Neural progenitor cell (in vitro differentiated cells): ENCODE measurements around the gene INHBA. TPM values are rescaled to one million over a fixed set of nuclear protein-coding genes. Genes with fewer than 3 reads are reported as not detected.

Source experiments
- DNase-seq: peaks from one replicate; pipeline ENCODE4 v3.0.0-alpha.2; 2016; ENCODE audit warnings: low spot score
- H2AFZ ChIP-seq: fragments of 200-600 bp; sonication (generic); replicated peaks from 2 replicates; pipeline ENCODE4 v1.6.1; 2016; ENCODE audit warnings: antibody characterized with exemption
- H3F3A ChIP-seq: fragments of 200-600 bp; sonication (generic); 2 replicates; pipeline ENCODE4 v1.6.1; 2016; ENCODE audit warnings: antibody characterized with exemption, low read depth
- H3K27ac ChIP-seq: fragments of 200-600 bp; sonication (generic); 2 replicates; pipeline ENCODE4 v1.5.1; 2016; ENCODE audit warnings: mild to moderate bottlenecking
- H3K27me3 ChIP-seq: fragments of 200-600 bp; sonication (generic); 2 replicates; pipeline ENCODE4 v1.6.1; 2016; ENCODE audit warnings: mild to moderate bottlenecking, moderate library complexity
- H3K36me3 ChIP-seq: fragments of 200-600 bp; sonication (generic); 2 replicates; pipeline ENCODE4 v1.5.1; 2016
- H3K4me1 ChIP-seq: fragments of 200-600 bp; sonication (generic); 2 replicates; pipeline ENCODE4 v1.6.1; 2016; ENCODE audit warnings: mixed run types
- H3K4me2 ChIP-seq: fragments of 200-600 bp; sonication (generic); 2 replicates; pipeline ENCODE4 v1.6.1; 2016
- H3K4me3 ChIP-seq: fragments of 200-600 bp; sonication (generic); 2 replicates; pipeline ENCODE4 v1.5.1; 2016
- H3K79me2 ChIP-seq: fragments of 200-600 bp; sonication (generic); 2 replicates; pipeline ENCODE4 v1.6.1; 2016; ENCODE audit warnings: low read depth
- H3K9ac ChIP-seq: fragments of 200-600 bp; sonication (generic); 2 replicates; pipeline ENCODE4 v1.6.1; 2016
- H3K9me3 ChIP-seq: fragments of 200-600 bp; sonication (generic); 2 replicates; pipeline ENCODE4 v1.5.1; 2016; ENCODE audit warnings: low read depth
- H4K20me1 ChIP-seq: fragments of 200-600 bp; sonication (generic); 2 replicates; pipeline ENCODE4 v1.6.1; 2016; ENCODE audit warnings: low read depth
- H3K27ac Mint-ChIP-seq: 3 replicates; pipeline ENCODE4 v1.8.0; 2021; ENCODE audit warnings: mixed read lengths
- H3K27me3 Mint-ChIP-seq: 2 replicates; pipeline ENCODE4 v1.8.0; 2022; ENCODE audit warnings: low read depth, mild to moderate bottlenecking, inconsistent platforms, moderate library complexity, mixed read lengths; ENCODE audit not compliant: insufficient read depth
- H3K36me3 Mint-ChIP-seq: 3 replicates; pipeline ENCODE4 v1.8.0; 2021; ENCODE audit warnings: mixed read lengths
- H3K4me1 Mint-ChIP-seq: 3 replicates; pipeline ENCODE4 v1.8.0; 2021; ENCODE audit warnings: mixed read lengths
- H3K4me3 Mint-ChIP-seq: 3 replicates; pipeline ENCODE4 v1.8.0; 2021; ENCODE audit warnings: mild to moderate bottlenecking, moderate library complexity, mixed read lengths
- H3K9me3 Mint-ChIP-seq: 3 replicates; pipeline ENCODE4 v1.8.0; 2020; ENCODE audit warnings: mixed read lengths
- EZH2 ChIP-seq: fragments of 200-600 bp; sonication (generic); IDR thresholded peaks from 2 replicates; pipeline ENCODE4 v1.6.1; 2017; ENCODE audit warnings: antibody characterized with exemption, mild to moderate bottlenecking, moderate library complexity
- EZH2phosphoT487 ChIP-seq: fragments of 200-600 bp; sonication (generic); IDR thresholded peaks from 2 replicates; pipeline ENCODE4 v1.6.1; 2017; ENCODE audit warnings: antibody characterized with exemption
- total RNA-seq: library from RNA; depleted of rRNA; stranded (reverse); fragments of >200 nt; gene quantifications from 2 replicates; pipeline ENCODE4 v1.2.3, GENCODE V29; 2015; ENCODE audit warnings: low replicate concordance
- TF ChIP-seq, protein P1 (sequence below): fragments of 200-600 bp; sonication (generic); IDR thresholded peaks from 2 replicates; pipeline ENCODE4 v1.5.1; 2017; ENCODE audit warnings: antibody characterized with exemption, mild to moderate bottlenecking

The INHBA gene
- total RNA-seq, 1 donor from 2014 or later, result 0.09 TPM

DNA sequence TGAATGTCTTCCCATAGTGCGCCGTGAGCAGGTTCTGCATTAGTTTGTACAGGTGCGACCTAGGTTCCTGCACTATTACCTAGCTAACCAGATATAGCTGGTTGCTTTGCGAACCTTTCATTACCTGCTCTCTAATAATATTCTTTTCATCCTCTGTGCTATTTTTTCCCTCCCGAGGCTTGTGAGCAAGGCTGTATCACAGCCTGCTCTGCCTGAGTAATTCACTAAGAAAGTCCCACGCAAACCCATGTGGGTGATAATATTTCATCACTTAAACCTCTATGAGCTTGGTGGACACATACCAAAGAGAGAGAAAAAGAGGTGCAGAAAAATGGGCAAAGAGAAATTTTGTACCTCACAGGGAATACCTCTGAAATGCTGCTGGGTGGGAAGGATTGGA, 8.4 kb downstream of the INHBA start:
- TF ChIP-seq EZH2phosphoT487 (no peak), EZH2 (no peak)
- TF ChIP-seq, protein P1, sequence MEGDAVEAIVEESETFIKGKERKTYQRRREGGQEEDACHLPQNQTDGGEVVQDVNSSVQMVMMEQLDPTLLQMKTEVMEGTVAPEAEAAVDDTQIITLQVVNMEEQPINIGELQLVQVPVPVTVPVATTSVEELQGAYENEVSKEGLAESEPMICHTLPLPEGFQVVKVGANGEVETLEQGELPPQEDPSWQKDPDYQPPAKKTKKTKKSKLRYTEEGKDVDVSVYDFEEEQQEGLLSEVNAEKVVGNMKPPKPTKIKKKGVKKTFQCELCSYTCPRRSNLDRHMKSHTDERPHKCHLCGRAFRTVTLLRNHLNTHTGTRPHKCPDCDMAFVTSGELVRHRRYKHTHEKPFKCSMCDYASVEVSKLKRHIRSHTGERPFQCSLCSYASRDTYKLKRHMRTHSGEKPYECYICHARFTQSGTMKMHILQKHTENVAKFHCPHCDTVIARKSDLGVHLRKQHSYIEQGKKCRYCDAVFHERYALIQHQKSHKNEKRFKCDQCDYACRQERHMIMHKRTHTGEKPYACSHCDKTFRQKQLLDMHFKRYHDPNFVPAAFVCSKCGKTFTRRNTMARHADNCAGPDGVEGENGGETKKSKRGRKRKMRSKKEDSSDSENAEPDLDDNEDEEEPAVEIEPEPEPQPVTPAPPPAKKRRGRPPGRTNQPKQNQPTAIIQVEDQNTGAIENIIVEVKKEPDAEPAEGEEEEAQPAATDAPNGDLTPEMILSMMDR, result no peak
- no peak overlapping the region for H3K4me3 ChIP-seq
- DNase-seq, result no peak
- Mint-ChIP-seq H3K27ac (no peak overlapping the region), H3K4me1 (peaks cover 7% of the 10 kb centered on the region), H3K4me3 (no peak overlapping the region), H3K27me3 (peaks cover 7% of the 10 kb centered on the region), H3K9me3 (no peaks in the 10 kb centered on the region), H3K36me3 (no peaks in the 10 kb centered on the region)
- H3K9ac ChIP-seq, result no peak overlapping the region
- no peaks in the 10 kb centered on the region for H4K20me1 ChIP-seq
- H3K36me3 ChIP-seq, result no peaks in the 10 kb centered on the region
- H3K27ac ChIP-seq, result no peak overlapping the region
- no peak overlapping the region for H3K4me2 ChIP-seq
- peaks cover 27% of the 10 kb centered on the region for H3K27me3 ChIP-seq
- no peak overlapping the region for H2AFZ ChIP-seq
- no peaks in the 10 kb centered on the region for H3K79me2 ChIP-seq
- H3K4me1 ChIP-seq, result no peaks in the 10 kb centered on the region
- no peaks in the 10 kb centered on the region for H3K9me3 ChIP-seq
- H3F3A ChIP-seq, result no peaks in the 10 kb centered on the region

DNA sequence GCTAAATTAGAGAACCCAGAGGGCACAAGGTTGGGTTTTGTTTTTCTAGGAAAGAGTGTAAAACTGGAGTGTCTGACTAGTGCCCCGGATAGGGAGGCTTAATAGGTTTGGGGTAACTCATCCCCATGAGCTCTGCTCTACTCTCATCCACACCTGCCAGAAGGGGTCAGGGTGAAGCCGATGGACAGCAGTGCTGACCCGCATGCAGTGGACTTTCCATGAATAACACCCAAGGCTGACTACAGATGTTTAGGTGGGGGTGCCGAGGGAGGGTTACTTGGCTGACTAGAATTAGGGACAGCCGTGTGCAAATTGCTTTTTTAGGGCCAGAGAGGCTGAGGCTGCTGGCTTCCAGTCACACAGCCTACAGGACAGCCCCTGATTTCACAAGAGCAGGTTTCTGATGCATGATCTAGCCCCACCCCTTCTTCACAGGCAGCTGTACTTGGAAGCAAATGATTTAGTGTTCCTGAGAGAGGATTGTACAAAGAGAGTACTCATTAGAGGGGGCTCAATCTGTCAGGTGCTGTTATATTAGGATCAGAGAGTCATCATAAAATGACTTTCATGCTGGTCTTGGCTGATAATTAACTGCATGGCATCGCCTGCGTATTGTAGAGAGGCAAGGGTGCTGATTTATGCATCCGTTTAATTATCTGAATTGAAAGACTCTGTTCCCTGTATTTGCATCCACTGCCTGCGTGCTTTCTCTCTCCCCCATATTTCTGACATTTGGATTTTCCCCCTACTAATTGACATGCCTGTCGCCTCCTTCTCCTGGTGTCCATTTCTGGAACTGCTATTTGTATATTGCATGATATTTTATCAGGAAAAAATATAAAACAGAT, 9.5 kb downstream of the INHBA start:
- no peak overlapping the region for H3K27ac ChIP-seq
- H3K36me3 ChIP-seq, result no peaks in the 10 kb centered on the region
- H3K9me3 ChIP-seq, result no peaks in the 10 kb centered on the region
- no peak overlapping the region for H3K9ac ChIP-seq
- H3K27me3 Mint-ChIP-seq, result peaks cover 3% of the 10 kb centered on the region
- no peaks in the 10 kb centered on the region for H4K20me1 ChIP-seq
- no peaks in the 10 kb centered on the region for H3K79me2 ChIP-seq
- peak; percentile 24 for DNase-seq
- no peaks in the 10 kb centered on the region for H3K4me1 ChIP-seq
- H3K4me1 Mint-ChIP-seq, result no peaks in the 10 kb centered on the region
- H3K9me3 Mint-ChIP-seq, result no peaks in the 10 kb centered on the region
- H3K4me3 ChIP-seq, result no peak overlapping the region
- no peak overlapping the region for H3K4me3 Mint-ChIP-seq
- H2AFZ ChIP-seq, result no peak overlapping the region
- no peak overlapping the region for H3K4me2 ChIP-seq
- no peaks in the 10 kb centered on the region for H3K36me3 Mint-ChIP-seq
- no peak overlapping the region for H3K27ac Mint-ChIP-seq
- H3F3A ChIP-seq, result no peaks in the 10 kb centered on the region
- TF ChIP-seq EZH2, result no peak
- TF ChIP-seq, protein P1, result peak; percentile 39
- H3K27me3 ChIP-seq, result peaks cover 16% of the 10 kb centered on the region

DNA sequence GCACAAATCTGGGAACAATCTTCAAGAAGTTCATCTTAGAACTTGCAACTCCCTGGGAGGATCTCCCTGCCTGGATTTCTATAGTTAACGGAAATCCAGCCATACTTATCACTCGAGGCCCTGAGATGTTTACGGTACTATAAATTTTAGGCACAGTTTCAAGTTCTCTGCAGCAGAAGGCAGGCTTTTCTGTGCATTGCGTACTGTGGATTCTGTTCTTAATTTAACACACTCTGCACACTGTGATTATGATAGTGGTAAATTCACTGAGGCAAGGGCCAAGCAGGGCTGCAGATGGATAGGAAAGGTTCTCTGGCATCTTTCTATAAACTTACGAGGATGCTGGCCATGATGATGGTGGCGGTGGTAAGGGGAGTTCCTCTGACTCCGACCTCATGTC, 10.6 kb downstream of the INHBA start:
- Mint-ChIP-seq H3K4me1 (peaks cover 3% of the 10 kb centered on the region), H3K9me3 (no peaks in the 10 kb centered on the region), H3K27ac (no peak overlapping the region), H3K4me3 (no peak overlapping the region), H3K36me3 (no peaks in the 10 kb centered on the region), H3K27me3 (peaks cover 3% of the 10 kb centered on the region)
- H3K4me3 ChIP-seq, result no peak overlapping the region
- H4K20me1 ChIP-seq, result no peaks in the 10 kb centered on the region
- H3K4me2 ChIP-seq, result no peak overlapping the region
- H3K27me3 ChIP-seq, result peaks cover 9% of the 10 kb centered on the region
- H3F3A ChIP-seq, result no peaks in the 10 kb centered on the region
- H2AFZ ChIP-seq, result no peak overlapping the region
- no peaks in the 10 kb centered on the region for H3K4me1 ChIP-seq
- no peaks in the 10 kb centered on the region for H3K9me3 ChIP-seq
- no peak overlapping the region for H3K27ac ChIP-seq
- TF ChIP-seq EZH2 (no peak), EZH2phosphoT487 (no peak)
- TF ChIP-seq, protein P1, result no peak
- DNase-seq, result no peak
- no peak overlapping the region for H3K9ac ChIP-seq
- no peaks in the 10 kb centered on the region for H3K36me3 ChIP-seq
- H3K79me2 ChIP-seq, result no peaks in the 10 kb centered on the region
